Mammary epithelial cell (primary cell): ENCODE results near the gene UBE2L5.
"Not testable (repeated sequence)": the region's sequence is repeated elsewhere in the genome, so short reads cannot be mapped to it uniquely, and the experiment has no call there.

Experiments
- CTCF ChIP-seq, 2 donors: IDR thresholded peaks in 1 of 2; conservative IDR thresholded peaks in 1 of 2; 2 replicates each; pipeline ENCODE4 v1.5.1; 2011 to 2012; ENCODE audit warnings: inconsistent platforms in 2 of 2, low read length in 2 of 2, mild to moderate bottlenecking in 2 of 2, control low read depth in 1 of 2, low read depth in 1 of 2; ENCODE audit not compliant: insufficient read depth in 1 of 2; ENCODE audit errors: extremely low read depth in 1 of 2
- EZH2 ChIP-seq: IDR thresholded peaks from 2 replicates; pipeline ENCODE4 v1.6.1; 2012; ENCODE audit warnings: low read length, inconsistent platforms, borderline replicate concordance

- TF ChIP-seq EZH2, result not testable (repeated sequence)
- peak; percentile 37 to 65 for TF ChIP-seq CTCF (conservative IDR thresholded peaks at IDR 0.05 in 1 of 2, IDR thresholded peaks at IDR 0.05 in 1 of 2; ENCODE audit: extremely low read depth in 1 of 2, insufficient read depth in 1 of 2, low read depth in 1 of 2, low read length in 2 of 2)
Measured at GRCh38 chr13:30461279-30462066, 39.2 kb downstream of the UBE2L5 start.
